IMR-90 (cell line): Measurements from ENCODE around the gene PCBP3. TPM values are rescaled to one million over a fixed set of nuclear protein-coding genes. Genes with fewer than 3 reads are reported as not detected.

Experiments
- ATAC-seq: fragments of 200-7000 bp; cut with Tn5 transposase; 2 replicates; pipeline ENCODE4 v1.9.1; 2020; ENCODE audit warnings: low read depth, mild to moderate bottlenecking, moderate library complexity
- BruUV-seq: library from RNA; stranded (reverse); fragments of 400-500 nt; replicated peaks from 2 replicates; lab custom pipeline; 2021; lab: Mats Ljungman, UMichigan
- CTCF ChIA-PET: fragments of 300-600 bp; formaldehyde crosslinking; extraction: SDS; loops from one replicate; lab custom pipeline; 2021; ENCODE audit warnings: antibody characterized with exemption; lab: Yijun Ruan, JAX
- POLR2A ChIA-PET: fragments of 300-600 bp; sonication (Branson Sonifier 250); formaldehyde crosslinking; loops from one replicate; lab custom pipeline; 2022; ENCODE audit warnings: antibody characterized with exemption; ENCODE audit not compliant: unreplicated experiment; lab: Charles Lee
- DNase-seq: peaks from one replicate; pipeline ENCODE4 v3.0.0; 2013
- H2AFZ ChIP-seq: replicated peaks from 2 replicates; pipeline ENCODE3; 2013; ENCODE audit warnings: low read length, mild to moderate bottlenecking; ENCODE audit not compliant: poor library complexity
- H2AK5ac ChIP-seq: 2 replicates; pipeline ENCODE4 v1.6.1; 2013; ENCODE audit warnings: low read depth, low read length, inconsistent platforms
- H2AK9ac ChIP-seq: replicated peaks from 2 replicates; pipeline ENCODE3; 2013; ENCODE audit warnings: mild to moderate bottlenecking, low read depth, low read length, moderate library complexity; ENCODE audit not compliant: poor library complexity
- H2BK120ac ChIP-seq: 2 replicates; pipeline ENCODE4 v1.6.1; 2013; ENCODE audit warnings: low read depth, low read length, inconsistent platforms
- H2BK15ac ChIP-seq: 3 replicates; pipeline ENCODE4 v1.6.1; 2013; ENCODE audit warnings: low read depth, low read length, inconsistent platforms
- H2BK20ac ChIP-seq: 2 replicates; pipeline ENCODE4 v1.6.1; 2013; ENCODE audit warnings: low read depth, mild to moderate bottlenecking, inconsistent platforms, low read length, moderate library complexity
- H2BK5ac ChIP-seq: 2 replicates; pipeline ENCODE4 v1.6.1; 2013; ENCODE audit warnings: mild to moderate bottlenecking, low read depth, low read length, inconsistent platforms; ENCODE audit not compliant: poor library complexity, severe bottlenecking
- H3K14ac ChIP-seq: replicated peaks from 2 replicates; pipeline ENCODE4 v1.6.1; 2013; ENCODE audit warnings: low read depth, low read length, inconsistent platforms
- H3K18ac ChIP-seq: 2 replicates; pipeline ENCODE4 v1.6.1; 2013; ENCODE audit warnings: low read depth, low read length, control low read depth
- H3K23ac ChIP-seq: 2 replicates; pipeline ENCODE4 v1.6.1; 2013; ENCODE audit warnings: low read depth, low read length, inconsistent platforms
- H3K27ac ChIP-seq: 2 replicates; pipeline ENCODE4 v1.5.1; 2013; ENCODE audit warnings: mild to moderate bottlenecking, control low read depth, low read length; ENCODE audit not compliant: insufficient read depth
- H3K27me3 ChIP-seq: 2 replicates; pipeline ENCODE4 v1.6.1; 2013; ENCODE audit warnings: low read length; ENCODE audit not compliant: control insufficient read depth, insufficient read depth
- H3K36me3 ChIP-seq: 2 replicates; pipeline ENCODE4 v1.6.1; 2013; ENCODE audit warnings: low read length, mixed read lengths; ENCODE audit not compliant: control insufficient read depth, insufficient read depth
- H3K4ac ChIP-seq: 2 replicates; pipeline ENCODE4 v1.6.1; 2013; ENCODE audit warnings: low read depth, low read length, inconsistent platforms
- H3K4me1 ChIP-seq: 2 replicates; pipeline ENCODE4 v1.6.1; 2013; ENCODE audit warnings: low read length, mixed read lengths; ENCODE audit not compliant: control insufficient read depth, insufficient read depth
- H3K4me2 ChIP-seq: 2 replicates; pipeline ENCODE4 v1.6.1; 2013; ENCODE audit warnings: low read depth, mild to moderate bottlenecking, control low read depth, low read length, moderate library complexity
- H3K4me3 ChIP-seq: 2 replicates; pipeline ENCODE4 v1.5.1; 2013; ENCODE audit warnings: low read depth, mild to moderate bottlenecking, control low read depth, low read length, moderate library complexity; ENCODE audit not compliant: insufficient read depth
- H3K56ac ChIP-seq: 2 replicates; pipeline ENCODE4 v1.6.1; 2013; ENCODE audit warnings: low read length, inconsistent platforms; ENCODE audit not compliant: insufficient read depth; ENCODE audit errors: extremely low read depth
- H3K79me1 ChIP-seq, 2 experiments: 2 replicates each; pipeline ENCODE4 v1.6.1; 2013; ENCODE audit warnings: low read length in 2 of 2, inconsistent platforms in 1 of 2, low read depth in 1 of 2
- H3K9ac ChIP-seq: 2 replicates; pipeline ENCODE4 v1.6.1; 2013; ENCODE audit warnings: low read depth, low read length, control low read depth
- H3K9me1 ChIP-seq: 2 replicates; pipeline ENCODE4 v1.6.1; 2013; ENCODE audit warnings: low read length, inconsistent platforms; ENCODE audit not compliant: insufficient read depth
- H3K9me3 ChIP-seq: 2 replicates; pipeline ENCODE4 v1.6.1; 2013; ENCODE audit warnings: low read length; ENCODE audit not compliant: control insufficient read depth, insufficient read depth
- H4K20me1 ChIP-seq: 2 replicates; pipeline ENCODE4 v1.6.1; 2013; ENCODE audit warnings: low read length, inconsistent platforms; ENCODE audit not compliant: insufficient read depth
- H4K5ac ChIP-seq: 2 replicates; pipeline ENCODE4 v1.6.1; 2013; ENCODE audit warnings: mild to moderate bottlenecking, low read depth, low read length, control low read depth
- H4K8ac ChIP-seq, 2 experiments: 2 replicates each; pipeline ENCODE4 v1.6.1; 2013; ENCODE audit warnings: low read depth in 2 of 2, low read length in 2 of 2, control low read depth in 1 of 2, inconsistent platforms in 1 of 2
- H4K91ac ChIP-seq: 2 replicates; pipeline ENCODE4 v1.6.1; 2013; ENCODE audit warnings: low read depth, low read length, inconsistent platforms; ENCODE audit not compliant: insufficient read depth
- BHLHE40 ChIP-seq: fragments of 150-350 bp; IDR thresholded peaks from 2 replicates; pipeline ENCODE4 v1.6.1; 2016; ENCODE audit warnings: mild to moderate bottlenecking, low read depth, low read length
- CEBPB ChIP-seq: IDR thresholded peaks from 2 replicates; pipeline ENCODE4 v1.6.1; 2012; ENCODE audit warnings: low read depth, low read length, improper control_type of control experiment
- CHD1 ChIP-seq: IDR thresholded peaks from 2 replicates; pipeline ENCODE4 v1.6.1; 2012; ENCODE audit warnings: low read depth, low read length, improper control_type of control experiment
- FOS ChIP-seq: fragments of 150-350 bp; IDR thresholded peaks from 2 replicates; pipeline ENCODE4 v1.6.1; 2016; ENCODE audit warnings: low read depth, low read length
- MAFK ChIP-seq: IDR thresholded peaks from 2 replicates; pipeline ENCODE4 v1.6.1; 2012; ENCODE audit warnings: low read depth, low read length, improper control_type of control experiment
- MAZ ChIP-seq: IDR thresholded peaks from 2 replicates; pipeline ENCODE4 v1.6.1; 2012; ENCODE audit warnings: low read depth, mild to moderate bottlenecking, low read length, improper control_type of control experiment, moderate library complexity, borderline replicate concordance
- MXI1 ChIP-seq: IDR thresholded peaks from 2 replicates; pipeline ENCODE4 v1.6.1; 2012; ENCODE audit warnings: low read depth, mild to moderate bottlenecking, low read length, moderate library complexity, borderline replicate concordance
- NFE2L2 ChIP-seq: fragments of 150-350 bp; IDR thresholded peaks from 2 replicates; pipeline ENCODE4 v1.6.1; 2016; ENCODE audit warnings: low read depth, mild to moderate bottlenecking, low read length
- POLR2A ChIP-seq: IDR thresholded peaks from 2 replicates; pipeline ENCODE4 v1.6.1; 2012; ENCODE audit warnings: mild to moderate bottlenecking, low read depth, low read length
- RAD21 ChIP-seq: IDR thresholded peaks from 2 replicates; pipeline ENCODE4 v1.6.1; 2012; ENCODE audit warnings: low read length, improper control_type of control experiment
- RCOR1 ChIP-seq: IDR thresholded peaks from 2 replicates; pipeline ENCODE4 v1.6.1; 2012; ENCODE audit warnings: mild to moderate bottlenecking, low read length, improper control_type of control experiment; ENCODE audit not compliant: insufficient replicate concordance
- RFX5 ChIP-seq: IDR thresholded peaks from 2 replicates; pipeline ENCODE4 v1.8.0; 2012; ENCODE audit warnings: low read depth, mild to moderate bottlenecking, low read length, moderate library complexity
- SMC3 ChIP-seq: fragments of 150-350 bp; IDR thresholded peaks from 2 replicates; pipeline ENCODE4 v1.6.1; 2016; ENCODE audit warnings: low read depth, mild to moderate bottlenecking, antibody characterized with exemption, low read length, moderate library complexity
- WGBS, 2 experiments: methylation state at CpG; one replicate each; pipeline versions ENCODE4 v1.1.5 to v1.1.7; 2013; ENCODE audit warnings: missing lambda C conversion rate in 2 of 2; ENCODE audit not compliant: insufficient read length in 1 of 2; ENCODE audit errors: extremely low coverage in 2 of 2; 5-methylcytosine and 5-hydroxymethylcytosine counted together
- dilution Hi-C: fragments of 300-500 bp; cut with HindIII; formaldehyde crosslinking; loops from one replicate; pipeline ENCODE4 v1.14.3; 2018; ENCODE audit warnings: low sequenced_read_pairs; ENCODE audit not compliant: unreplicated experiment
- in situ Hi-C: fragments of 300-500 bp; cut with MboI; formaldehyde crosslinking; loops from 3 replicates; pipeline ENCODE4 v1.14.3; 2019; ENCODE audit warnings: low sequenced_read_pairs, inconsistent platforms, mixed read lengths
- intact Hi-C: fragments of 100-400 bp; cut with micrococcal nuclease; formaldehyde crosslinking; loops from 2 replicates; pipeline ENCODE4 v1.10.0; 2022
- polyA plus RNA-seq, 3 experiments: library from polyadenylated mRNA; depleted of rRNA; stranded (reverse); fragments of >200 nt; gene quantifications; 2 replicates each; pipeline ENCODE4 v1.2.3, GENCODE V29; 2012; ENCODE audit warnings: low replicate concordance in 1 of 3
- total RNA-seq: library from RNA; depleted of rRNA; stranded (reverse); fragments of >200 nt; gene quantifications from 2 replicates; pipeline ENCODE4 v1.2.3, GENCODE V29; 2012
- TF ChIP-seq, protein P1 (sequence below): fragments of 150-350 bp; IDR thresholded peaks from 2 replicates; pipeline ENCODE4 v1.6.1; 2017; ENCODE audit warnings: mild to moderate bottlenecking, antibody characterized with exemption, low read length, low read depth
- TF ChIP-seq, protein P2 (sequence below): conservative IDR thresholded peaks from 2 replicates; pipeline ENCODE4 v1.5.1; 2012; ENCODE audit warnings: mild to moderate bottlenecking, low read depth, low read length, improper control_type of control experiment
- TF ChIP-seq, protein P3 (sequence below): fragments of 150-350 bp; IDR thresholded peaks from 2 replicates; pipeline ENCODE4 v1.6.1; 2016; ENCODE audit warnings: low read depth, mild to moderate bottlenecking, low read length, moderate library complexity, borderline replicate concordance

Gene PCBP3
- total and polyA plus RNA-seq, 2 of the 4 experiments (the other 2 are of a cell fraction) = 2.9 to 3.9 TPM

GRCh38 chr21:45804809-45805313 lies 161.3 kb downstream of the PCBP3 start:
- Histone ChIP-seq H2BK20ac (no peak overlapping the region), H2BK120ac (no peak overlapping the region), H4K91ac (no peak overlapping the region), H3K9me3 (no peaks in the 10 kb centered on the region), H2AK5ac (no peak overlapping the region), H3K4me3 (no peak overlapping the region), H3K36me3 (no peaks in the 10 kb centered on the region), H2AK9ac (no peak overlapping the region), H3K27me3 (peaks cover 5% of the 10 kb centered on the region; the same call in 1 of the 2 replicates), H3K4me2 (no peak overlapping the region), H3K23ac (no peak overlapping the region), H3K18ac (no peak overlapping the region), H2BK5ac (no peak overlapping the region), H3K56ac (no peak overlapping the region), H3K27ac (no peak overlapping the region), H3K79me1 (no peaks in the 10 kb centered on the region), H3K14ac (no peak overlapping the region), H2BK15ac (no peak overlapping the region), H3K4me1 (no peaks in the 10 kb centered on the region), H2AFZ (no peak overlapping the region), H4K8ac (no peak overlapping the region), H3K4ac (no peak overlapping the region), H4K5ac (no peak overlapping the region), H4K20me1 (no peaks in the 10 kb centered on the region; the same call in 1 of the 2 replicates), H3K9me1 (no peaks in the 10 kb centered on the region; the same call in 1 of the 2 replicates), H3K9ac (no peak overlapping the region)
- CTCF ChIA-PET = interaction anchor here (0.6 kb wide), 1 partner anchor 666 kb away, joined by 4 read pairs; no protein-coding TSS in a partner anchor
- no TSS peak for BruUV-seq
- POLR2A ChIA-PET = no interaction called here
- WGBS, 2 experiments = 40% methylated on average over 2 of the region's 13 CpGs; no CpG with 5 or more reads in 1 of the 2 experiments
- TF ChIP-seq CEBPB (no peak), SMC3 (no peak), MAFK (no peak), MAZ (no peak), POLR2A (no peak), BHLHE40 (no peak), RCOR1 (no peak), NFE2L2 (no peak), MXI1 (no peak), RAD21 (no peak), FOS (no peak), CHD1 (no peak), RFX5 (no peak)
- TF ChIP-seq, protein P1, sequence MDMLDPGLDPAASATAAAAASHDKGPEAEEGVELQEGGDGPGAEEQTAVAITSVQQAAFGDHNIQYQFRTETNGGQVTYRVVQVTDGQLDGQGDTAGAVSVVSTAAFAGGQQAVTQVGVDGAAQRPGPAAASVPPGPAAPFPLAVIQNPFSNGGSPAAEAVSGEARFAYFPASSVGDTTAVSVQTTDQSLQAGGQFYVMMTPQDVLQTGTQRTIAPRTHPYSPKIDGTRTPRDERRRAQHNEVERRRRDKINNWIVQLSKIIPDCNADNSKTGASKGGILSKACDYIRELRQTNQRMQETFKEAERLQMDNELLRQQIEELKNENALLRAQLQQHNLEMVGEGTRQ = no peak
- TF ChIP-seq, protein P2, sequence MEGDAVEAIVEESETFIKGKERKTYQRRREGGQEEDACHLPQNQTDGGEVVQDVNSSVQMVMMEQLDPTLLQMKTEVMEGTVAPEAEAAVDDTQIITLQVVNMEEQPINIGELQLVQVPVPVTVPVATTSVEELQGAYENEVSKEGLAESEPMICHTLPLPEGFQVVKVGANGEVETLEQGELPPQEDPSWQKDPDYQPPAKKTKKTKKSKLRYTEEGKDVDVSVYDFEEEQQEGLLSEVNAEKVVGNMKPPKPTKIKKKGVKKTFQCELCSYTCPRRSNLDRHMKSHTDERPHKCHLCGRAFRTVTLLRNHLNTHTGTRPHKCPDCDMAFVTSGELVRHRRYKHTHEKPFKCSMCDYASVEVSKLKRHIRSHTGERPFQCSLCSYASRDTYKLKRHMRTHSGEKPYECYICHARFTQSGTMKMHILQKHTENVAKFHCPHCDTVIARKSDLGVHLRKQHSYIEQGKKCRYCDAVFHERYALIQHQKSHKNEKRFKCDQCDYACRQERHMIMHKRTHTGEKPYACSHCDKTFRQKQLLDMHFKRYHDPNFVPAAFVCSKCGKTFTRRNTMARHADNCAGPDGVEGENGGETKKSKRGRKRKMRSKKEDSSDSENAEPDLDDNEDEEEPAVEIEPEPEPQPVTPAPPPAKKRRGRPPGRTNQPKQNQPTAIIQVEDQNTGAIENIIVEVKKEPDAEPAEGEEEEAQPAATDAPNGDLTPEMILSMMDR = no peak
- TF ChIP-seq, protein P3, sequence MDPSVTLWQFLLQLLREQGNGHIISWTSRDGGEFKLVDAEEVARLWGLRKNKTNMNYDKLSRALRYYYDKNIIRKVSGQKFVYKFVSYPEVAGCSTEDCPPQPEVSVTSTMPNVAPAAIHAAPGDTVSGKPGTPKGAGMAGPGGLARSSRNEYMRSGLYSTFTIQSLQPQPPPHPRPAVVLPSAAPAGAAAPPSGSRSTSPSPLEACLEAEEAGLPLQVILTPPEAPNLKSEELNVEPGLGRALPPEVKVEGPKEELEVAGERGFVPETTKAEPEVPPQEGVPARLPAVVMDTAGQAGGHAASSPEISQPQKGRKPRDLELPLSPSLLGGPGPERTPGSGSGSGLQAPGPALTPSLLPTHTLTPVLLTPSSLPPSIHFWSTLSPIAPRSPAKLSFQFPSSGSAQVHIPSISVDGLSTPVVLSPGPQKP = no peak
- DNase-seq (no peak), ATAC-seq (no peak)
- dilution Hi-C loops (no loop called here), intact Hi-C loops (no loop called here), in situ Hi-C loops (no loop called here)
